ENCODE data around the gene SMYD3.

- TF ChIP-seq POLR2A (IDR thresholded peaks at IDR 0.05) (no peak), CTCF (IDR thresholded peaks at IDR 0.05) (no peak)
Measured at GRCh38 chr1:245715291-245715701, 791.8 kb downstream of the SMYD3 start.
